ENCODE results near the gene RARRES2.

DNA sequence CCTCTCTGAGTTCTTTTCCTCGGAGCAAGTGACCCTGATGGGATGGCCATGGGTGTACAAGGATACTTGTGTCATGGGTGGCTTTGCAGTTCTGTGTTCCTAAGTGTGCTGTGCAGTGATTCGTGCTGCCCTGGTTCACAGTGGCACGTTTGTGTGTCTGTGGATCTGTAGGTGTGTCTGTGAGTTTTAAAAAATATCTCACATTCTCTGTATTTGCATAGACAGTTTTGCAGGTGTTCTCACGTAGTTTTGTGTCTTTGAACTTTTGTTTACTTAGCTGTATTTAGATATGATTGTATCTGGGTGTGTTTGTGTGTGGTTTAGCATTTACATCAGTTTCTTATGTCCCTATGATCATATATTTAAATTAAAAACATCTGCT, 41.4 kb upstream of the RARRES2 start:
- TF ChIP-seq CTCF (IDR thresholded peaks at IDR 0.05) (no peak), POLR2AphosphoS5 (IDR thresholded peaks at IDR 0.05; ENCODE audit: insufficient read depth in 1 of 2, low read depth in 1 of 2) (no peak)

Measured in vagina (tissue), 2 donors.